ENCODE data around the gene HSD11B1.

HSD11B1 gene

GRCh38 chr1:209704584-209704983 is at the start of gene HSD11B1:
HSD11B1 (plus strand) TSS chr1:209704846; CDS start chr1:209704943, 97 bp downstream.
- DNase-seq: peak; percentile 75 to 95

DNA sequence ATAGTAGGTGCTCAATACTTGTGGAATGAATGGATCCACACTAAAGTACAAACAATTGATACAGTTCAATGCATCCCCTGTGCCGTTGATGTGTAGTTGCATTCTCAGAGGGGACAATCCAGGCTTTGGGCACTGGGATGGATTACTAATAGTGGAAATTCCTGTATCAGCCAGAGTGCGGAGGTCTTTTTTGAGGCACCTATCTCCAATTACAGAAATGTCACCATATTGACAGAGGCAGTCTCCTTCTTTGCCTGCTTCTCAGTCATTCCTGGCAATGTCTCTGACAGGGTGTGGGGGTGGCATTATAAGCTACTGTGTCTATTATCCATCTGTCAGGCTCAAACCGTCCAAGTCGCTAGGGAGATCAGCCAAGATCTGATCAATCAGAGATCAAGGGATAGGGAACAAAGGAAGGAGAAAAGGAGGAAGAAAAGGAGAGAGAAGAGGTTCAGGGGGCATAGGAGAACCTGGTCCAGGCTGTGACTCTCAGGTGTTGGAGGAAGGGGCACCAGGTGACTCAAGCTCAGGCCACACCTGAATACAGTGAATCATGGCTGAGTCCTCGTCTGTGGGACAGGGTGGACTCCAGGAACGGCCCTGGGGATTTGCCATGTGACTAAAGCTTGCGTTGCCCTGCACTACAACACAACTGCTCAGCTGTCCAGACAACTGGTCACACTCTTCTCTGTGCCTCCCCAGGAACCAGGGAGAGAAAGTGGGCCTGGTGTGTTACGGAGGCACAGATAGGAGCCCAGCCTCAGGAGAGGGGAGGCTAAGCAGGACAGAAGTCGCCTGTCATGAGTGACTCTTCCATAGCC is 49.0 kb upstream of the HSD11B1 start:
- no peak for DNase-seq

- DNase-seq: peak; percentile 65 to 85
These were observed 47.3 kb upstream of the HSD11B1 start for GRCh38 chr1:209657140-209657879.

DNA sequence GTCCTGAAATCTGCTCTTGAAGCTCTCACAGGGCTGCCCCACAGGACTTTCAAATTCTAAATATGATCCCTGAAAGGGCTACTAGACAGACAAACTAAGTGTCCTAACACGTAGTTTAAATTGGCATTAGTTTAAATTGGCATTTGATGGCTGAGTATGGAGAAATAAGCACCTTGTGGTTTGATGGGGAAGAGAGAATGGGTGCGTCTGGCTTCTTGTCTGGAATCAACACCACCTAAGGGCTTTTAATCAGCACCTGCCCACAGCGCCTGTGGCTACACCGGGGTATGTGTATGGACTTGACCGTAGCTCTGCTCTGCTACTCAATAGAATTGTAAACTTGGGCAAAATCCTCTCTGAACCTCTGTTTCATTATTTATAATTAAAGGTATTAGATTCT is 46.7 kb upstream of the HSD11B1 start:
- no peak for DNase-seq

GRCh38 chr1:209659909-209660308 is 44.7 kb upstream of the HSD11B1 start:
- DNase-seq: peak; percentile 96 to 98

GRCh38 chr1:209661071-209661470 is 43.6 kb upstream of the HSD11B1 start:
- no peak for DNase-seq

- no peak for DNase-seq
These were observed 41.7 kb upstream of the HSD11B1 start for GRCh38 chr1:209662879-209663327.

GRCh38 chr1:209667103-209667502 is 37.5 kb upstream of the HSD11B1 start:
- no peak for DNase-seq

- peak in 1 of 2 donors; percentile 78 for DNase-seq
These were observed 36.9 kb upstream of the HSD11B1 start for GRCh38 chr1:209667708-209668107.

DNA sequence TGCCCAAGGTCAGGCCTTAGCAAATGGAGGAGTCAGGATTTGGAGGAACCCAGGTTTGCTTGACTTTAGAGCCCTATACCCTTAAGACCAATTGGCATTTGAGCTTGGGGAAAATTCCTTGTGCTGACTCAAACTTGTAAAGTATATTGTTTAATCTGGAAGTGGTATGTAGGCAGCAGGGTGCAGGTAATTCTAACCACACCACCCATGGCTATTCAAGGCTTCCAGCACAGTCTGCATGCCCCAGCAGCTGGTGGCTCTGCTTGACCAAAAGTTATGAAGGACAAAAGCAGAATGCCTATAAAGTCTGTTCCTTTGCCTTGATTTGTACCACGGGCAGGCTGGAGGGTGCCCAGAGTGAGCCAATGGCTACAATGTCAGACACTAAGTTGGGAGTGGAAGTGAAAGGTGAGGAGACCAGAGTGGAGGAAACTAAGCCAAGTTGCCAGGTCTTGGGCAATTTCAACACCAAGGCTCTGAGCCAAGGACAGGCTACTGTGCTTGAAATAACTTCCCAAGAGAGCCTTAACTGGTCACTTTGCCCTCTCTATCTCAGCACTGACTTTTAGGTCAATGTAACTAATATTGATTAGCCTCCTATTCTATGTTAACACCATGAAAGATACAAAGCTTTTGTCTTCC is 34.1 kb upstream of the HSD11B1 start:
- DNase-seq: no peak

GRCh38 chr1:209672705-209673630 is 31.7 kb upstream of the HSD11B1 start:
- peak; percentile 81 to 97 for DNase-seq

DNA sequence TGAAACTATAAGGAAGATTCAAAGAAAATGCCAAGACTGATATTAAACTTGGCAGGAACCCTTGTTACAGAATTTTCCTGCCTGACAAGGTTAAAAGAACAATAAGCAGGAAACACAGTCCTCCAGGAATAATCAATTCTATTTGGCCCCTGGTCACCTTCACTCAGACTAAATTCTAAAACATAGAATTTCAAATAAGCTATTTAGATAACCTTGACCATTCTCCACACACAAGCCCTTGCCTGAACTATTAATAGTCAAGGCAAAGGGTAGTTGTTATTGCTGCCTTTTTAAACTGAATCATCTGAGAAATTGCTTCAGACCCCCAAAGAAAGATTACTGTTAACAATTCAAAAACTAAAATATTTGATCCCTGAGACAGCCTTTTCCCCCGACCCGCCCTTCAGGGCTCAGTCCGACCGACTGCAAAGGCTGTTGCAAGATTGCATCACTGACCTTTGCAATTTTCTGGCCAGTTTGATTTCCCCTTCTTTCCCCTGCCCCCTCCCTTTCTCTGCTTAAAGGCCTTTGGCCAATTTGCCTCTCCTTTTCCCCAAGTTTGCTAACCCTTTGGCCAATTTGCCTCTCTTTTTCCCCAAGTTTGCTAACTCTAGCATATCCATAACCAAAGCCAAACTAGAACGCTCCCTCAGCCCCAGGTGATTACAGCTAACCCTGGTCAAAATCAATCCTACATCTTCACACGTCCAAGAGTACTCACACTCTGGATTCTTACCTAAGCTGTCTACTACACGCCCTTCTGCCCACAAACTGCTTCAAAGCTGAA is 30.8 kb upstream of the HSD11B1 start:
- DNase-seq: peak; percentile 83 to 89

DNA sequence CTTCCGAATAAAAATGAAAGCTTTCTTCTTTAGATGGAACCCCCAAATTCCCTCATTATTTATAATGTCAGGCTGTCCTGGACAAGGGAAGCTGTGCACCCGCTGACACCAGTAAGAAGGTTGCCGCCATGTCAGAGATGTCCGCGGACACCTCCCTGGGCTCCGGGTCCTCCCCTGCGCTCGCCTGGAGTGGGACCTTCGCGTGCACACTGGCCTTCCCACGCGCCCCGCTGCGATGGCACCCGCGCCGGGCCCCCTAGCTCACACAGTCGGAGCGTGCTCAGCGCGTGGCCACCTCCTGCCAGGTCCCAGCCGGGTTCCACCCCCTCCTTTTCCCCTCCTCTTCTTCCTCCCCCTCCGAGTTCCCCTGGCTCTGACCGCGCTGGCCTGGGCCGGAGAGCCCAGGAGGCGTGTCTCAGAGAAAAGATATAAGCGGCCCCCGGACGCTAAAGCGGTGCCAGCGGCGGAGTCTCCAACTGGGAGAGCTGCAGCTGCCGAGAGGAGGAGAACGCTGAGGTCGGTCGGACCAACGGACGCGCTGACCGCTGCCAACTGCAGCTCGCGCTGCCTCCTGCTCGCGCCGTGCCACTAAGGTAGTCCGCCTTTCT is 29.6 kb upstream of the HSD11B1 start, which contains the start of gene G0S2:
G0S2 (plus strand) TSS at position 456 of the 608 bp plus-strand sequence. CDS start 273 bp downstream, outside the sequence.
- DNase-seq: peak; percentile 53 to 60

- DNase-seq: peak in 1 of 2 donors; percentile 28
These were observed 29.0 kb upstream of the HSD11B1 start for GRCh38 chr1:209675565-209676154.

- DNase-seq: no peak
These were observed 25.6 kb upstream of the HSD11B1 start for GRCh38 chr1:209678981-209679539.

- DNase-seq: no peak
These were observed 18.8 kb upstream of the HSD11B1 start for GRCh38 chr1:209685821-209686220.

- no peak for DNase-seq
These were observed 18.3 kb upstream of the HSD11B1 start for GRCh38 chr1:209686322-209686721.

- DNase-seq: no peak
These were observed 15.9 kb upstream of the HSD11B1 start for GRCh38 chr1:209688746-209689234.

- no peak for DNase-seq
These were observed 15.2 kb upstream of the HSD11B1 start for GRCh38 chr1:209689477-209689876.

DNA sequence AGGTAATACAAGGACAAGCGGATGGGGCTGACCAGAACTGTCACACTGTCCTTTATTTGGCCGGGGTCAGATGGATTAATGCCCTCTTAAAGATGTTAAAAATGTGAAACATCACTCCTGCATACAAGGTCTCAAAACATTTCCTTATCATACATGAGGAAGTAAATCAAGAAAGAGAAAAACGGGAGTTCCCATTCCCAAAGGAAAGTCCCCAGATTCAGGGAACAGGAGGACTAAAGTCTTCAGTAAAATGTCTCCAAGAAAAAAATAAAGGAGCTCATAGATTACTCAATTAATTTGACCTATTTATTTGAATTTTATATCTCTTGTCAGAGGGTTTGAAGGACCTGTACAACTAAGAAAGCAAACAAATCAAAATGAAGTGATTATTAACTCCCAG is 13.4 kb upstream of the HSD11B1 start:
- peak in 1 of 2 donors; percentile 60 for DNase-seq
